Panc1 (cell line): ENCODE measurements around the gene DNAJC4. TPM values are rescaled to one million over a fixed set of nuclear protein-coding genes. Genes with fewer than 3 reads are reported as not detected.

Experiments
- ATAC-seq: fragments of 200-7000 bp; cut with Tn5 transposase; 2 replicates; pipeline ENCODE4 v1.9.1; 2020; ENCODE audit warnings: mild to moderate bottlenecking, moderate library complexity
- BruUV-seq: library from RNA; stranded (reverse); fragments of 400-500 nt; replicated peaks from 2 replicates; lab custom pipeline; 2021; lab: Mats Ljungman, UMichigan
- CTCF ChIA-PET: fragments of 300-600 bp; sonication (Branson Sonifier 250); formaldehyde crosslinking; loops from one replicate; lab custom pipeline; 2022; ENCODE audit warnings: antibody characterized with exemption; lab: Charles Lee
- POLR2A ChIA-PET: fragments of 300-600 bp; sonication (Branson Sonifier 250); formaldehyde crosslinking; loops from one replicate; lab custom pipeline; 2022; ENCODE audit warnings: antibody characterized with exemption; lab: Charles Lee
- DNase-seq: peaks from one replicate; pipeline ENCODE4 v3.0.0-alpha.2; 2010; ENCODE audit warnings: low read depth, low spot score
- H3K27ac ChIP-seq: 2 replicates; pipeline ENCODE4 v1.5.1; 2011; ENCODE audit warnings: mild to moderate bottlenecking, low read length, inconsistent platforms
- H3K27me3 ChIP-seq: fragments of 200-500 bp; sonication (Bioruptor generic); 2 replicates; pipeline ENCODE4 v1.6.0; 2014; ENCODE audit warnings: low read length, inconsistent platforms; ENCODE audit not compliant: control insufficient read depth, insufficient read depth
- H3K36me3 ChIP-seq: fragments of 200-500 bp; sonication (Bioruptor generic); 2 replicates; pipeline ENCODE4 v1.5.1; 2014; ENCODE audit warnings: inconsistent platforms, mild to moderate bottlenecking, low read length, moderate library complexity; ENCODE audit not compliant: control insufficient read depth, insufficient read depth
- H3K4me1 ChIP-seq: 2 replicates; pipeline ENCODE4 v1.5.1; 2011; ENCODE audit warnings: inconsistent platforms, mild to moderate bottlenecking, low read length, moderate library complexity; ENCODE audit not compliant: control insufficient read depth, insufficient read depth
- H3K4me3 ChIP-seq, 2 experiments: 2 replicates each; pipeline ENCODE4 v1.5.1; 2011 to 2012; ENCODE audit warnings: low read depth in 2 of 2, low read length in 2 of 2, mild to moderate bottlenecking in 2 of 2, inconsistent platforms in 1 of 2, moderate library complexity in 1 of 2
- H3K9me3 ChIP-seq: fragments of 200-500 bp; sonication (Bioruptor generic); 2 replicates; pipeline ENCODE4 v1.5.1; 2014; ENCODE audit warnings: low read depth, mild to moderate bottlenecking, inconsistent platforms, low read length, moderate library complexity; ENCODE audit not compliant: control insufficient read depth, insufficient read depth
- POLR2AphosphoS5 ChIP-seq: IDR thresholded peaks from 2 replicates; pipeline ENCODE4 v1.6.1; 2012; ENCODE audit warnings: mild to moderate bottlenecking, low read depth, low read length, moderate library complexity
- SIN3A ChIP-seq: IDR thresholded peaks from 2 replicates; pipeline ENCODE4 v1.6.1; 2012; ENCODE audit warnings: low read depth, mild to moderate bottlenecking, low read length, moderate library complexity, borderline replicate concordance; ENCODE audit not compliant: insufficient read depth
- TCF7L2 ChIP-seq: IDR thresholded peaks from 2 replicates; pipeline ENCODE4 v1.6.1; 2011; ENCODE audit warnings: mild to moderate bottlenecking, low read depth, low read length, inconsistent platforms
- in situ Hi-C: cut with HindIII; loops from 2 replicates; pipeline ENCODE4 v1.10.0; 2016; ENCODE audit warnings: low sequenced_read_pairs, low pct_unique_long_range_greater_than_20kb
- intact Hi-C: fragments of 100-400 bp; cut with micrococcal nuclease; formaldehyde crosslinking; loops from one replicate; pipeline ENCODE4 v1.10.0; 2022; ENCODE audit not compliant: unreplicated experiment
- total RNA-seq: library from RNA; stranded (reverse); gene quantifications from one replicate; pipeline ENCODE4 v1.2.1, GENCODE V29; 2021; ENCODE audit not compliant: unreplicated experiment
- TF ChIP-seq, protein P1 (sequence below): fragments of 450-650 bp; IDR thresholded peaks from 2 replicates; pipeline ENCODE4 v1.5.1; 2017; ENCODE audit warnings: mild to moderate bottlenecking
- TF ChIP-seq, protein P2 (sequence below), 2 experiments: IDR thresholded peaks; 2 replicates each; pipeline ENCODE4 v1.6.1; 2011 to 2012; ENCODE audit warnings: low read depth in 2 of 2, control low read depth in 1 of 2, low read length in 1 of 2, mild to moderate bottlenecking in 1 of 2, moderate library complexity in 1 of 2; ENCODE audit not compliant: insufficient read depth in 1 of 2

The DNAJC4 gene
- total RNA-seq, 1 experiment from 2014 or later: 41.0 TPM

DNA sequence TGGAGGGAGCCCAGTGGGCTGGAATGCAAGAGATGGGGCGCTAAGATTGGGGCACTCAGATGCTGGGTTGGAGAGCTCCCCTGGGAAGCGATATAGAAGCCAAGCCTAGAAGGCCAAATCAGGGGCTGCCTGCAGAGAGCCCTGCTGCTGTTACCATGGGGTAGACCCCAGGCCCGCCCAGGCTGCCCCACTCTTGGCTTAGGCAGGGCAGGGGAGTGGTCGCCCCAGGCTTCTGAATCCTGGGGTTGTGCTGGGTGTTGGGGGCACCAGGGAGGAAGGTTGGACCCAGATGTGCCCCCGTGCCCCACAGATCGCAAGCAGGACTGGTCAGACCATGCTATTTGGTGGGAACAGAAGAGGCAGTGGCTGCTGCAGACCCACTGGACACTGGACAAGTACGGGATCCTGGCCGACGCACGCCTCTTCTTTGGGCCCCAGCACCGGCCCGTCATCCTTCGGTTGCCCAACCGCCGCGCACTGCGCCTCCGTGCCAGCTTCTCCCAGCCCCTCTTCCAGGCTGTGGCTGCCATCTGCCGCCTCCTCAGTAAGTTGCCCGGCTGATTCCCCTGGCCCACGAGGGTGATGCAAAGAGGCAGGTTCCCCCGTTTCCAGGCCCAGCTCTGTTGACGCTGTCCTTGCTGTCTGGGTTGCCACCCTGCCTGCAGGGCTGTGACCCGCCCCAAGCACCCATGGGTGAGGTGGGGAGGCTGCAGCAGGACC, 19.9 kb upstream of the DNAJC4 start:
- no peak for ATAC-seq
- ChIA-PET POLR2A (no interaction called here), CTCF (interaction anchor here (0.6 kb wide), 1 partner anchor 57 kb away, joined by 6 read pairs; no protein-coding TSS in a partner anchor)
- DNase-seq: no peak
- no peaks in the 10 kb centered on the region for H3K27me3 ChIP-seq
- no peak overlapping the region for H3K27ac ChIP-seq
- BruUV-seq: no TSS peak
- H3K36me3 ChIP-seq: no peaks in the 10 kb centered on the region; the same call in 1 of the 2 replicates
- TF ChIP-seq TCF7L2 (no peak), POLR2AphosphoS5 (no peak), SIN3A (no peak)
- TF ChIP-seq, protein P1, sequence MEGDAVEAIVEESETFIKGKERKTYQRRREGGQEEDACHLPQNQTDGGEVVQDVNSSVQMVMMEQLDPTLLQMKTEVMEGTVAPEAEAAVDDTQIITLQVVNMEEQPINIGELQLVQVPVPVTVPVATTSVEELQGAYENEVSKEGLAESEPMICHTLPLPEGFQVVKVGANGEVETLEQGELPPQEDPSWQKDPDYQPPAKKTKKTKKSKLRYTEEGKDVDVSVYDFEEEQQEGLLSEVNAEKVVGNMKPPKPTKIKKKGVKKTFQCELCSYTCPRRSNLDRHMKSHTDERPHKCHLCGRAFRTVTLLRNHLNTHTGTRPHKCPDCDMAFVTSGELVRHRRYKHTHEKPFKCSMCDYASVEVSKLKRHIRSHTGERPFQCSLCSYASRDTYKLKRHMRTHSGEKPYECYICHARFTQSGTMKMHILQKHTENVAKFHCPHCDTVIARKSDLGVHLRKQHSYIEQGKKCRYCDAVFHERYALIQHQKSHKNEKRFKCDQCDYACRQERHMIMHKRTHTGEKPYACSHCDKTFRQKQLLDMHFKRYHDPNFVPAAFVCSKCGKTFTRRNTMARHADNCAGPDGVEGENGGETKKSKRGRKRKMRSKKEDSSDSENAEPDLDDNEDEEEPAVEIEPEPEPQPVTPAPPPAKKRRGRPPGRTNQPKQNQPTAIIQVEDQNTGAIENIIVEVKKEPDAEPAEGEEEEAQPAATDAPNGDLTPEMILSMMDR: no peak
- TF ChIP-seq, protein P2, sequence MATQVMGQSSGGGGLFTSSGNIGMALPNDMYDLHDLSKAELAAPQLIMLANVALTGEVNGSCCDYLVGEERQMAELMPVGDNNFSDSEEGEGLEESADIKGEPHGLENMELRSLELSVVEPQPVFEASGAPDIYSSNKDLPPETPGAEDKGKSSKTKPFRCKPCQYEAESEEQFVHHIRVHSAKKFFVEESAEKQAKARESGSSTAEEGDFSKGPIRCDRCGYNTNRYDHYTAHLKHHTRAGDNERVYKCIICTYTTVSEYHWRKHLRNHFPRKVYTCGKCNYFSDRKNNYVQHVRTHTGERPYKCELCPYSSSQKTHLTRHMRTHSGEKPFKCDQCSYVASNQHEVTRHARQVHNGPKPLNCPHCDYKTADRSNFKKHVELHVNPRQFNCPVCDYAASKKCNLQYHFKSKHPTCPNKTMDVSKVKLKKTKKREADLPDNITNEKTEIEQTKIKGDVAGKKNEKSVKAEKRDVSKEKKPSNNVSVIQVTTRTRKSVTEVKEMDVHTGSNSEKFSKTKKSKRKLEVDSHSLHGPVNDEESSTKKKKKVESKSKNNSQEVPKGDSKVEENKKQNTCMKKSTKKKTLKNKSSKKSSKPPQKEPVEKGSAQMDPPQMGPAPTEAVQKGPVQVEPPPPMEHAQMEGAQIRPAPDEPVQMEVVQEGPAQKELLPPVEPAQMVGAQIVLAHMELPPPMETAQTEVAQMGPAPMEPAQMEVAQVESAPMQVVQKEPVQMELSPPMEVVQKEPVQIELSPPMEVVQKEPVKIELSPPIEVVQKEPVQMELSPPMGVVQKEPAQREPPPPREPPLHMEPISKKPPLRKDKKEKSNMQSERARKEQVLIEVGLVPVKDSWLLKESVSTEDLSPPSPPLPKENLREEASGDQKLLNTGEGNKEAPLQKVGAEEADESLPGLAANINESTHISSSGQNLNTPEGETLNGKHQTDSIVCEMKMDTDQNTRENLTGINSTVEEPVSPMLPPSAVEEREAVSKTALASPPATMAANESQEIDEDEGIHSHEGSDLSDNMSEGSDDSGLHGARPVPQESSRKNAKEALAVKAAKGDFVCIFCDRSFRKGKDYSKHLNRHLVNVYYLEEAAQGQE (IDR thresholded peaks at IDR 0.05; ENCODE audit: insufficient read depth in 1 of 2, low read depth in 2 of 2, low read length in 1 of 2): no peak
- in situ Hi-C loops: no loop called here
- H3K4me1 ChIP-seq: no peaks in the 10 kb centered on the region; the same call in 1 of the 2 replicates
- intact Hi-C loops: no loop called here
- no peak overlapping the region for H3K4me3 ChIP-seq
- H3K9me3 ChIP-seq: no peaks in the 10 kb centered on the region

DNA sequence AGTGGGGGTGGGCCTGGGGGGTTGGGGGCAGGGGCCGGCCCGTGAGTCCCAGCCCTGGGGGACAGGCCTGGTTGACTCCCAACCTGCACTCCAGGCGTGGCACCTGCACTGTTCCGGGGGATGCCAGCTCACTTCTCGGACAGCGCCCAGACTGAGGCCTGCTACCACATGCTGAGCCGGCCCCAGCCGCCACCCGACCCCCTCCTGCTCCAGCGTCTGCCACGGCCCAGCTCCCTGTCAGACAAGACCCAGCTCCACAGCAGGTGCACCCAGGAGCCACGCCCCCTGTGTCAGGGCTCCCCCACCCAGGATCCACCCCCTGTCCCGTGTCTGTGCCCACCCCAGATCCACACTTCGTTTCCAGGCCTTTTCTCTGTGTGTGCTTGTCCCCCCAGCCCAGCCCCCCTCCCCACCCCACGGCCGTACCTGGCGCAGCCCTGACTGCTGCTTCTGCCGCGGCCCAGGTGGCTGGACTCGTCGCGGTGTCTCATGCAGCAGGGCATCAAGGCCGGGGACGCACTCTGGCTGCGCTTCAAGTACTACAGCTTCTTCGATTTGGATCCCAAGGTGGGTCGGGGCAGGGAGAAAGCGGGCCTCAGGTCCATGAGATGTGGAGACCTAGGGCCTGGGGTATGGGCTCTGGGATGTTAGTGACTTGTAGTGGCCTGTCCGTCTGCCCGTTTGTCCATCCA, 19.0 kb upstream of the DNAJC4 start:
- BruUV-seq: no TSS peak
- H3K9me3 ChIP-seq: no peaks in the 10 kb centered on the region
- H3K4me1 ChIP-seq: no peaks in the 10 kb centered on the region; the same call in 1 of the 2 replicates
- no peak overlapping the region for H3K27ac ChIP-seq
- ATAC-seq: no peak
- H3K4me3 ChIP-seq: no peak overlapping the region
- TF ChIP-seq TCF7L2 (no peak), POLR2AphosphoS5 (no peak)
- TF ChIP-seq, protein P1: no peak
- no peak for DNase-seq
- H3K36me3 ChIP-seq: no peaks in the 10 kb centered on the region
- H3K27me3 ChIP-seq: no peaks in the 10 kb centered on the region
- intact Hi-C loops: no loop called here
- ChIA-PET POLR2A (no interaction called here), CTCF (no interaction called here)
- in situ Hi-C loops: no loop called here
